HS-27A (cell line): ENCODE results near the gene SOCS7.

ENCODE experiments used
- DNase-seq: peaks from one replicate; pipeline ENCODE4 v3.0.0-alpha.2; 2012; ENCODE audit warnings: low read depth, missing footprints

The SOCS7 gene

DNA sequence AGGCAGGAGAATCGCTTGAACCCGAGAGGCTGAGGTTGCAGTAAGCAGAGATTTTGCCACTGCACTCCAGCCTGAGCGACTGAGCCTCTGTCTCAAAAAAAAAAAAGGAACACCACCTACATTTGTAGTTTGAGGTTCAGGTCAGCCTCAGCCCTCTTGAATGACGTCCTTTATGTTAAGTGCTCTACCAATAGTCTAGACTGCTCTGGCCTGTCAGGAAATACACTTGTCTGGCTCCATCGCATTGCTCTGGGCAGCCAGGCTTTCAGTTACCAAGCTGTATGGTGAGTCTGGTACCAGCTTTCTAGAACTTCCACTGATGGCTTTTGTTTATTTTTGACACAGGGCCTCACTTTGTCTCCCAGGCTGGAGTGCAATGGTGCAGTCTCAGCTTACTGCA is 11.4 kb downstream of the SOCS7 start:
- DNase-seq: no peak

DNA sequence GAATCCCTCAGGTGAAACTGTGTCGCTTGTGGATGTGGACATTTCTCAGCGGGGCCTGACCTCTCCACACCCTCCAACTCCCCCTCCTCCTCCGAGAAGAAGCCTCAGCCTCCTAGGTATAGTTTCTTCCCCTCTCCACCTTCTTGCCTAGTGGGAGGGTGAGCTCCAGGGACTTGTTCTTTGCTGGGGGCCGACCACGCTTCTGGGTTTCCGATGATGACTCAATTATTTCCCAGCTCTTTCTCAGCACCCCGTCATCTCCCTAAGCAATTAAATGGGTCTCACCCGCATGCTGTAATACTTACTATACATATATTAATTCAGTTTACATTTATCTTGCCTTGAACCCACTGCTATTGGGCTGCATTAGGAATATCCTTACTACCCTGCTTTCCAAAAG is 13.1 kb downstream of the SOCS7 start:
- no peak for DNase-seq

DNA sequence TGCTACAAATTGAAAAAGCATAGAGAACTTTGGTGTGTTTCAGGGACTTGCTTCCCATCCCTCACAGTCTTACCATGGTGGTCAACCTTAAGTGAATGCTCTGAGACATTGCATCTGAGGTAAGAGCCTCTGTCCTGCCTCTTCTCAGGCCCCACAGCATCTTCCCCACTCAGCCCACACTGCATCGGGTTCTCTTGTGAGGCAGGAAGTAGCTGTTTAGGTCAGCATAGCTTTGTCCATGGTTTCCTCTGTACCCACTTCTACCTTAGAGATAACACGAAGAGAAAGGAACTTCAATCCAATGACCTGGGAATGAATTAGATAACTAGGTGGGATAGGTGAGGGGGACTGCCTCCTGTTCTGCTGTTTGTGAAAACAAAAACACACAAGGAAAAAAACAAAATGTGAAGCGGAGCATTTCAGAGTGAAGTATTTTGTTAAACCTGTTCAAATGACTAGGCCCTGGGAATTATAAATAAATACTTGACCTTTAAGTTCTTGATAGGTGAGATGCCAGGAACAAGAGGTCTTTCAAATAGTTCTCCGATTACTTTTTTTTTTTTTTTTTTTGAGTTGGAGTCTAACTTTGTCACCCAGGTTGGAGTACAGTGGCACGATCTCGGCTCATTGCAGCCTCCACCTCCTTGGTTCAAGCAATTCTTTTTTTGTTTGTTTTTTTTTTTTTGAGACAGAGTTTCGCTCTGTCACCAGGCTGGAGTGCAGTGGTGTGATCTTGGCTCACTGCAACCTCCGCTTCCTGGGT is 17.7 kb downstream of the SOCS7 start:
- DNase-seq: no peak

DNA sequence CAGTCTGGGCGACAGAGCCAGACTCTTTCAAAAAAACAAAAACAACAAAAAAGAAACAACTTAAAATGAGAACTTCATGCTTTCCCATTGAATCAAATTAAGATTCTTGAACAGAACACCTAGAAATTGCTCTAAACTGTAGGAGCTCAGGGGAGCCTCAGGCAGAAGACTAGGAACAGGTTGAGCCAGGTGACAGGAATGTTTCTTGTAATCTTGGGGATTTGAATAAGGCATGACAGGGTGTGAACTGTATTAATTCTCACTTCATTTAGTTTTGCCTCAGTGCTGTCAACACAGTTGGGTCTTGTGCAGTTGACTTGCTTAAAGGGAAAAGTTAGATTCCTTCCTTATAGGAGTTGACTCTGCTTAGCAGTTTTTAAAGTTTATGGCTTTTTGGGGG is 27.8 kb downstream of the SOCS7 start:
- no peak for DNase-seq

DNA sequence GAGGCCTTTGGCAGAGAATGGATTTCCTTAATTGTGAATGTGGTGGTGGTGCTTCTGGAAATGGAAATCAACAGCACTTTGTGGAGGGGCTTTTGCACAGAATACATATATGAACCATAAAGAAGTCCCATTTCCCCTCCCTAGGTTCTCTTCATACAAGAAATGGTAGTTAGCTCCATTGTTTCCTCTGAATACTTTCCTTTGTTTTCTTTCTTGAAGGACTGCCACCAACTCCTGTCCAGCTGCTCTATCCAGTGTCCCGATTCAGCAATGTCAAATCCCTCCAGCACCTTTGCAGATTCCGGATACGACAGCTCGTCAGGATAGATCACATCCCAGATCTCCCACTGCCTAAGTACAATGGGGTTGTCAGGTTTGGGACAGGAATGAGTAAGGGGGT is 43.4 kb downstream of the SOCS7 start:
- DNase-seq: no peak

DNA sequence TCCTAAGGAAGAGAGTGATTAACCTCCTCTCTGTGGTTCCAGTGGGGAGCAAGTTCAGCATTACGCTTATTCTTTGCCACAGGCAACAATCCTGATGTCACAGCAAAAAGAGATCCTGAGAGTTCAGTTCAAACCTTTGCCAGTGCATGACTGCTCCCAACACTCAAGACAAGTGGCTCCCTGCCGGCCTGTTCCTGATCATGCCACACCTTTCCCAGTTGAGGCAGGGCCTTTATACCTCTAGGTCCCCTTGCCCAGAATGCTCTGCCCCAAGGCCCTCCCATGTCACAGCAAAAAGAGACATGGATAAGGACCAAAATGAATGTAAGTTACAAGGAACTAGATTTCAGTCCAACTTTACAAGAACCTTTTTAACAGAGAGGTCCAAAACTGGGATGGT is 45.6 kb downstream of the SOCS7 start:
- no peak for DNase-seq

DNA sequence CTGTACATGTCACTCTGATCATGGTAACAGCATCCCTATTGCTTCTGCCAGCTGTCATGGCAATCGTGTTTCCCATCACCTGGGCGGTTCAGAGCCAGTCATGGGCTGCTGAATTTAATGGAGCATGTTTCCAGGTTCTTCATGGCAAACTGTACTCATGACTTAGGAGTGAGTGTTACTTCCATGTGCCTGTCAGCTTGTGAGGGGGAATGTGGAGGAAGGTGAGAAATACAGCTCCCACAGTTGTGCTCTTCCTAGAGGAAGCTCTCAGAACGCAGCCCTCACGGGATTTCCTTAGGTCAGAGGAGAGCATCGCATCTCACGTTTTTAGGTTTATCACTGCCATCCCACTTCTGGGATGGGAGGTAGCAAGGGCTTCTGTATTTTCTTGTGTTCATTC is 48.6 kb downstream of the SOCS7 start:
- DNase-seq: no peak

DNA sequence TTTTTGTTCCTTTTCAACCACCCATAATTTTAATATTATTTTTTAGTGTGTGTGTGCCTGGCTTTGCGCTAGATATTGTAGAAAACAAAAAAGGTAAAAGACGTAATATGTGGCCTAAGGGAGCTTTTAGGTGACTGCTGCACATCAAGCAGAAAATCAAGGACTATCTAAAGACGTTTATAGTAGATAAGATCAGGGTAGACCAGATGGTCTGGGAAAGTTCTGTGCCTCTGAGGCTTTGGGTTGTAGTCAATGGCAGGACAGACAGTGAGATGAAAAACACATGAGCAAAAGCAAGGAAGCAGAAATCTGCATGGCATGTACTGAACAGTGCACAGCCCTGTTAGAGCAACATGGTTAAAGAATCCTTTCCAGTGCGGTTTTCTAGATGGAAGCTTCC is 49.8 kb downstream of the SOCS7 start:
- DNase-seq: no peak

DNA sequence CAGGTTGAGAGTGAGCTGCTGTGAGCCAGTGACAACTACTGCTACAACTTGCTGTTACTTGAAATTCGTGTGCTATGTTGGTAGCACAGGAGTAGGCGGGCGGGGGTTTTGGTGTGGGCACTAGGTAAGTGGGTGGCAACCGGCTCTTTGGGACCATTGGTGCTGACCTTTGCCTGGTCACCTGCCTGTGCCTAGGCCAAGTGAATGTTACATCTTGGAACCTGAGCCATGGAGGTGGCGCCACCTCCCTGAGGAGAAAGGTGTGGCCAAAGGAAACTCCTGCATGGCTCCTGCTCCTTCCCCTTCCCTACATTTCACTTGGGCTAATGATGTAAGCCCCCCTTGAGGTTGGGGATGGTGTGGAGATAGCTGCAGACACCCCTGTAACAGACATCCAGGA is 51.3 kb downstream of the SOCS7 start:
- DNase-seq: no peak

DNA sequence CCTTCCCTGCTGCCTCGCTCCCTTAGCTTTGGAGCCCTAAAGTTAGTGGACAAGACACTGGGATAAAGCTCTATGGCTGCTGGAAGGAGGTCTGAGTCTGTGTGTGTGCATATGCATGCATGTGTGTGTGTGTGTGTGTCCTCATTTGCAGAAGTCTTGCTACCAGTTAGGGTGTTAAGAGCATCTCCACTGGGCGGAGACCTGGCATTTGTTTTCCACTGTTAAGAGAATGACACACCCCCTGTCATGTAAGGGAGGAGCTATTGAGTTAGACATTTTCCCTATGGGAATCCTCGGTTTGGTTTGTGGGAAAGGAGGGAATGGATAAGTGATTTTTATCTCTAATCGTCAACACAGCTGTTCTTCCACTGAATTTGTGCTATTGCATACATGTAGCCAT is 51.8 kb downstream of the SOCS7 start:
- DNase-seq: no peak

DNA sequence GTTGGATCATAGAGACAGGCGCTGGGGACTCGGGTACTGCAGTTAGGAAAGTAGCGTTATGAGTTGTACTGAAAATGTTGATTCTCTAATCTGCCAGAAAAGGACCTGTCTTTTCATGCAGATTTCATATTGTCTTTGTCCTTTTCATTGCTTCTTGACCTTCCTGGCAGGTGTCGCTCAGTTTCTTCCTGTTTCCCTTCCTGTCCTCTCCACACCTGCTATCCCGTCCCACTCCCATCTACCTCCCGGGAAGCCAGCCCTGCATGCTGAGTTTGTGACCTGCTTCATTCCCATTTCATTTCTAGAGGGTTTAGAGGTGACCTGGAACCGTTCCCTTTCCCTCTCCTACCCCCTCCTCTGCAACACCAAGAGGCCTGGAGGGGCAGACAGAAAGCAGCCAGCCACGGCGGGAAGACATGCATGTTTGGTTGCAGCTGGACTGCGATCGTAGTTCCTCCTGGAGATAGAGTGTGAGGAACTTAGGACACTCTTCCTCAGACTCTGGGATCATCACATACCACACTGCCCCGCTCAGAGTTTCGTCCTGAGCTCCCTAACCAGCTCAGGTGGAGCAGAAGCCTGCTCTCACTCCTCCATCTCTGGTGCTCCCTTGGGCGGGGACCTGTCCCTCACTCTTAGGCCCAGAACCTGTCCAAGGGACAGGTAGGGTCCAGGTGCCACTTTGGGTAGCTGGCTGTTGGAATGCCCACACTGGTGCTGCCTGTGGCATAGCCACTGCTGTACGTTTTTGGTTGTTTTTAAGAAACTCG is 52.7 kb downstream of the SOCS7 start:
- DNase-seq: no peak

DNA sequence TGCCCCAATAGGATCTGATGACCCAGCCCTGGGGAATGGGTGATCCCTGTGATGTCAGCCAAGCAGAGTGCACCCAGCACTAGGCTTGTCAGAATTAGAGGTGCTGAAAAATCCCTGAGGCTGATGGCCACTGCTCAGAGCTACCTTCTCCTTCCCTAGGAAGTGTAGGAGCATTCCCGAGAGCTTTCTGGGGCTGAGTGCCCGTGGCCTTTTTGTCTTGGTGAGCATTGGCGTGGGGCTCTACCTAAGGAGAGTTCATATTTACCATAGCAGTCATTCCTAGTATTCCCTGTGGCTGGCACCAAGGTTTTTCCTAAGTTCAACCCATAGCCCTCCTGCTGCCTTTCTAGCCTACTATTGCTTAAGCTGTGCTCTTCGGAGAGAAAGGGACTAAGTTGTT is 54.0 kb downstream of the SOCS7 start:
- DNase-seq: no peak

DNA sequence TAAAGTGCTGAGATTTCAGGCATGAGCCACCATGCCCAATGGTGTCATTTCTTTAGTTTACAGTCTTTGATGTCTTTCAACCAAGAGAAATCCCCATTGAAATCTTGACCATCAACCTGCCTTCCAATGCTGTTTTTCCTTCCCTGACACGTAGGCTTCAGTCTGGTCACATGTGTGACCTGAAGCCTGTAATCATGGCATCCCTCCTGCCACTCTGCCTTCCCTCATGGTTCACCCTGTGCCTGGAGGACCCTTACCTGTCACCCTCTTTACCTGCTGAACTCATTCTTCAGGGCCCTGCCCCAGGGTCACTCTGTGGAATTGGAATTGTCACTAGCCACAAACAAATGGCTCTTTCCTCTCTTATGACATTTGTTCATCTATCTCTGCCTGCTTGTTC is 58.6 kb downstream of the SOCS7 start:
- DNase-seq: no peak

DNA sequence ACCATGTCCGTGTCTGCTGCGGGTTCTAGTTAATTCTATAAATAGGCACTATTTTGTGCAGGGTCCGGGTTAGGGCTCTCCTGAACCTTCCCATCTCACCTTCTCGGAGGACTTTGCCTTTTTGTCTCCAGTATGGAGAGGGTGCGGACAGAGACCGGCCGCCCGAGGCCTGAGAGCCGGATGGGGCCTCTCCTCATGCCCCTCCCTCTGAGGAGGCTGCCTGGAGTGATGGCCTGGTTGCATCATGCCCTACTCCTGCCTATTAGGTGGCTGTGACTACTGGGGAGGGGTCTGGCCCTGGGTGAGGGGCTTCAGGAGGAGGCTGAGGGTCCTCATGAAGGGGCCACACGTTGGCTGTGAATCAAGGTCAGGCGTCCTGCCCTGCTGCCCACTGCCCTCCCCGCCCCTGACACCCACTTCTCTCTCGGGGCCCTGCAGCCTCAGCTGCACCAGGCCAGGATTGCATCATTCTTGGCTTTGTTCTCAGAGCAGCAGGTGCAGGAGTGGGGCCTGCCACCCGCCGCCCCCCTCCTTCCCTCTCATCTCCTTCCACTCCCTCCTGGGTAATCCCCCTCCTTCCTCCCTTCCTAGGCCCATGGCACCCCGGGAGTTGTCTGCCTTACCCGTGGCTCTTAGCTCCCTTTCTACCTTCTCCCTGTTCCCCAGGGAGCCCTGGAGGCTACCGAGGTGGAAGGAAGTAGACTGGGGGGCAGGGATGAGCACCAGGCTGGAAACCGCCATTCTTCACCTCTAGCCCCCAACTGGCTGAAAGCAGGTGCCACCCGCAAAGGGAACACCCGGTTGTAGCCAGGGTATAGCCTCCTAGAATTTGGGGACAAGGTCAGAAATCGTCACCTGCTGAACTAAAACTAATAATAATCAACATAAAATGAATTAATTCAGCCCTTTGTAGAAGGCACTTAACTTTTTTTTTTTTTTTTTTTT is 63.9 kb downstream of the SOCS7 start:
- no peak for DNase-seq

DNA sequence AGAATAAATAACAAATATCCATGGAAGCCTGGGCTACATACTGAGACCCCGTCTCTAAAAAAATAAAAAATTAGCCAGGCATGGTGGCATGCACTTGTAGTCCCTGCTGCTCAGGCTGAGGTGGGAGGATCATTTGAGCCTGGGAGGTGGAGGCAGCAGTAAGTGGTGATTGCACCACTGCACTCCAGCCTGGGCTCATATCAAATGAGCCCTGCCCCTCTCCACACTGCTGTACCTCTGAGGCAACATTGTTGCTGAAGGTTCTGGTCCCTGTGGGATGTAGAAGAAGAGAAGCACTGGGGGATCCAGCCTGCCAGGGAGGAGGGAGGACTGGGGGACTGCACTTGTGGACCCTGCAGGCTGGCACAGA is 65.2 kb downstream of the SOCS7 start:
- DNase-seq: no peak

DNA sequence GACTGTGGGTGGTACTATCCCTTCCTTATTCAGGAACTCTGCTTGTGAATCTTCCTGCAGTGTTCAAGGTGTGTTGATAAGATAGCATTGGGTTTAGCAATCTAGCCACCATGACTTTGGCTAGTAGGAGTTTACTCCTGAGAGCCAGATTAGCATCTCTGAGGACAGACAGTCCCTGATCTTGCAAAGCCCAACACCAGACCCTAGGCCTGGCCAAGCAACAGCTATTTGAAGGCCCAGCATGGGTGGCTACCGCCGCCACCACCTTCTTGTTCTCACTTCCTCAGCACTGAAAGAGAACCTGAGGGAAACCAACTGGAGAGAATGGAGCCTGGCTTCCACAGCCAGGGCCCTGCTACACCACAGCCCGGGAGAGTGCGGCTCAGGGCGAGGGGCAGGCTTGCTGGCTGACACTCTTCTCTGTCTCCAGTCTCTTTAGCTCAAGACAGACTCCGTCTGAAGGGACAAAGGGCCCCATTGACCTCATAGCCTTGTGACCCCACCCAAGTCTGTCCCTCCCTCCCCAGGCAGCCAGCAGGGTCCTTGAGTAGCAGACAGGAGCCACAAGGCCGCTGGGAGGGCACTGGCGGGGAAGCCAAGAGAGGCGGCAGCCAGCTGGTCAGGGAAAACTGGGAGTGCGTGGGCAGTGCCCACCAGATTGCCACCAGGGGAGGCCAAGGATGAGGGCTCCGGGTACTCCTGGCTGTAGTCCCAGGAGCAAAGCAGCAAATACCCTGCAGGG is 65.7 kb downstream of the SOCS7 start:
- no peak for DNase-seq

DNA sequence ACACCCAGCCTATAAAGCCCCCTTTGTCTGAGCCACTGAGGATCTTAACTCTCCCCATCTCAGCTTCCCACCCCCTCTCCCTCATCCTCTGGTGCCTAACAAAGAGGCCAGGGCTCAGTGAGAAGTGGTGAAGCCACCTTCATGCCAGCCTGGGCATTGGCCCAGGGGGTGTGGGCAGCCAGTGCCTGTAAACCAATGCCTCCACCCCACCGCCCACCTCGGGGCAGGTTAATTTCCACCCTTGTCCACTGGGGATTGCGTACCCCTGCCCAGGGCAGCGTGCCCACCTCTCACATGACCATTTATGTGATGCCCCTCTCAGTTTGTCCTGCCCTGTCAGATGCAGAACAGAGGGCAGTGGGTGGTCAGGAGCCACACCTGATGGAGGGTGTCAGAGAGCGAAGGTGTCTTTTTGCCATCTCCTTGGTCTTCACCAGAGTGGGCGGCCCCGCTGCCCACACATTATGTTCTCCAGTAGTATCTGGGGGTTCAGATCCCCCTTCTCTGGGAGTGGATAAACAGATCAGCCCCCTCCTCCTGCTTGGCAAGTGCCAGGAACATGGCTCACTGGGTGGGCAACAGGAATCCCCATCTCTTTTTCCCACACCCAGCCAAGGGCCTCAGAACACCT is 66.5 kb downstream of the SOCS7 start:
- DNase-seq: no peak

DNA sequence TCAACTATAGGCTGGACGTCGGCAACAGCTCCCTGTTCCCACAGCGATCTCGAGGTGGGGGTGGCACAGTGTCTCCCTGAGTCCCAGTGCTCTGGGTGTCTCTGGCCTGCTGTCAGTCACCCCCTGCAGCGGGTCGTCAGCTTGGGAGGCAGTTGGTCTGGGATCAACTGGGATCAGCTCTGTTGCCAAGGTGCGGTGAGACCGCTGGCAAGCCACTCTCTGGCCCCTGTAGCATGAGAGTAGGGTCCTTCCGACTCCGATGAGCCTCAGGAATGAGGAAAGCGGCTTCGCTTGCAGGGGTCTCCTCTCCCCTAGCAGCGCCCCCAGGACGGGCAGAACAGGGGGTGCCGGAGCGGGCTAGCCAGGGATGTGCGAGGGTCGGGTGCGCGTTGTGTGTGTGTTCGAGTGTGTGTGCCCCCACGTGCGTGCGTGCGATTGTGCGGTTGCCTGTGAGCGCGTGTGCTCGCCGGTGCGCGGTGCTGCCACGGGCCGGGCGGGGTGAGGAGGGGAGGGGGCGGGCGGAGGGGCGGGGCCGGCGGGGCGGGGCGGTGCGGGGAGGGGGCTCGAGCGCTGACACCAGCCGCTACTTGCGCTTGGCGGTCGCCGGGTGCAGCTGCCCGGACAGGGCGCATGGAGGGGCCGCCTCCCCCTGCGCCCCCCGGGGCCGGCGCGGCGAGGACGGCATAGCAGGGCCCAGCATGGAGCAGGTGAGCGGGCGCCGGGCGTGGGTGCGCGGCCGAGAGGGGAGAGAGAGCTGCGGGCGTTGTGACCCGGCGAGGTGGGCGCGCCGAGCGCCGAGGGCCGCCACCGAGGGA is 67.3 kb downstream of the SOCS7 start:
- DNase-seq: no peak

DNA sequence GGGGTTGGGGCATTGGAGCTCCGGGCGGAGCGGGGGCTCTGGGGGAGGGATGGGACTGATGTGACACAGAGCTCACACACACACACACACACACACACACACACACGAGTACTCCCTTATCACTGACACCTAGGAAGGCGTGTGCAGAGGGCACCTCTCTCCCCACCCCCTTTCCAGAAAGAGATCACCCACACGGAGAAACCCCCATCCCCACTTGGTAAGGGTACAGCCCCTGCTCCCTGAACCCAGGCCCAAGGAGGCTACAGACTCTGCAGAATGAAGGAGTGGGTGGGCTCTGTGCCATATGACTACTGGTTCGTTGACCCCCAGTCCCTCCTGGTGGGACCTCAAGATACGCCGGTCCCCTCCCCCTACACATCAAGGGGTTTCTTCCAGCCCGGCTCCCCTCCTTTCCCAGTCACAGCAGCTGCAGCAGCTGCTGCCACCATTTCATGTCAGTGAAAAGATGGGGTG is 67.9 kb downstream of the SOCS7 start:
- no peak for DNase-seq

DNA sequence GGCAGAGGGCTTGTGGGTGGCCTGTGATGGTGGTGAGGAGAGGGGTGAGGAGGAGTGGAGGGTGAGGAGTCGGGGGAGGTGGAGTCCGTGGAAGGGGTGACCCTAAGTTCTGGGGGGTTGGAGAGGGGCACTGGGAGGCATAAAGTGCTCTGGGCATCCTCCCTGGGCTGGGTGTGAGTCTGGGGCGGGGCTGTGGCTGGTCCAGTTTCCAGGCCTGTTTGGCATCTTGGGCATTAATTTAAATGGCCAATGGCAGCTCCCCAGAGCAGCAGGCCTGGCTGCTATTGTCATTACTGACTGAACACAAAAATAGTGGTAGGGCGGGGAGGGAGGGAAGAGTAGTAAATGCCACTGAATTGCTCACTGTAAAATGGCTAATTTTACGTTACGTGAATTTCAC is 68.9 kb downstream of the SOCS7 start:
- no peak for DNase-seq
